ENCODE measurements around the gene TMEM168. TPM values are rescaled to one million over a fixed set of nuclear protein-coding genes. Genes with fewer than 3 reads are reported as not detected.
"Not testable (repeated sequence)": the region's sequence is repeated elsewhere in the genome, so short reads cannot be mapped to it uniquely, and the experiment has no call there.

The TMEM168 gene
- total RNA-seq, 1 donor from 2014 or later, result 17.9 TPM

GRCh38 chr7:112781110-112781509, 9.1 kb downstream of the TMEM168 start:
- ATAC-seq, result no peak

- ATAC-seq, result no peak
These were observed 10.5 kb downstream of the TMEM168 start for GRCh38 chr7:112779667-112780066.

- no peak for ATAC-seq
These were observed 12.8 kb downstream of the TMEM168 start for GRCh38 chr7:112777406-112777805.

- no peak for ATAC-seq
These were observed 19.0 kb downstream of the TMEM168 start for GRCh38 chr7:112771166-112771565.

GRCh38 chr7:112770051-112770450, 20.1 kb downstream of the TMEM168 start:
- peak; percentile 98 for ATAC-seq

- no peak for ATAC-seq
These were observed 25.1 kb downstream of the TMEM168 start for GRCh38 chr7:112765105-112765504.

GRCh38 chr7:112763996-112764395, 26.2 kb downstream of the TMEM168 start:
- ATAC-seq, result no peak

- no peak for ATAC-seq
These were observed 26.9 kb downstream of the TMEM168 start for GRCh38 chr7:112763298-112763697.

- peak; percentile 42 for ATAC-seq
These were observed 30.3 kb downstream of the TMEM168 start for GRCh38 chr7:112759905-112760304.

GRCh38 chr7:112757337-112757736, 32.9 kb downstream of the TMEM168 start:
- ATAC-seq, result no peak

GRCh38 chr7:112753298-112753697, 36.9 kb downstream of the TMEM168 start:
- no peak for ATAC-seq

GRCh38 chr7:112752576-112752975, 37.6 kb downstream of the TMEM168 start:
- ATAC-seq, result no peak

- no peak for ATAC-seq
These were observed 40.4 kb downstream of the TMEM168 start for GRCh38 chr7:112749775-112750174.

GRCh38 chr7:112748381-112748780, 41.8 kb downstream of the TMEM168 start:
- no peak for ATAC-seq

- ATAC-seq, result no peak
These were observed 44.6 kb downstream of the TMEM168 start for GRCh38 chr7:112745635-112746034.

- ATAC-seq, result no peak
These were observed 45.4 kb downstream of the TMEM168 start for GRCh38 chr7:112744818-112745217.

GRCh38 chr7:112743811-112744210, 46.4 kb downstream of the TMEM168 start:
- peak; percentile 69 for ATAC-seq

- ATAC-seq, result no peak
These were observed 49.5 kb downstream of the TMEM168 start for GRCh38 chr7:112740667-112741066.

GRCh38 chr7:112739436-112740180, 50.6 kb downstream of the TMEM168 start:
- ATAC-seq, result no peak

GRCh38 chr7:112735261-112735660, 54.9 kb downstream of the TMEM168 start:
- ATAC-seq, result no peak

GRCh38 chr7:112731324-112731723, 58.9 kb downstream of the TMEM168 start:
- not testable (repeated sequence) for ATAC-seq

- ATAC-seq, result no peak
These were observed 64.1 kb downstream of the TMEM168 start for GRCh38 chr7:112726076-112726475.

GRCh38 chr7:112723416-112723815, 66.8 kb downstream of the TMEM168 start:
- ATAC-seq, result no peak

- ATAC-seq, result no peak
These were observed 68.8 kb downstream of the TMEM168 start for GRCh38 chr7:112721366-112721765.

GRCh38 chr7:112715525-112715924, 74.7 kb downstream of the TMEM168 start:
- ATAC-seq, result no peak
